ENCODE measurements around the gene RASGRF2.

The RASGRF2 gene

GRCh38 chr5:81145329-81145935 is 185.3 kb downstream of the RASGRF2 start:
- no peaks in the 10 kb centered on the region for H3K4me1 ChIP-seq (ENCODE audit: control insufficient read depth in 1 of 2, insufficient read depth in 1 of 2, low read depth in 1 of 2, low read length in 1 of 2)
- H3K27me3 ChIP-seq = peaks cover 7% of the 10 kb centered on the region
- no peaks in the 10 kb centered on the region for H3K9me3 ChIP-seq
- H3K27ac ChIP-seq = no peak overlapping the region
- TF ChIP-seq CTCF (IDR thresholded peaks at IDR 0.05) = no peak
- H3K4me3 ChIP-seq (ENCODE audit: low read depth in 1 of 2, low read length in 1 of 2) = no peak overlapping the region
- no peaks in the 10 kb centered on the region for H3K36me3 ChIP-seq

GRCh38 chr5:81146031-81146430 is 185.9 kb downstream of the RASGRF2 start:
- no peaks in the 10 kb centered on the region for H3K9me3 ChIP-seq
- no peaks in the 10 kb centered on the region for H3K4me1 ChIP-seq (ENCODE audit: control insufficient read depth in 1 of 2, insufficient read depth in 1 of 2, low read depth in 1 of 2, low read length in 1 of 2)
- H3K27me3 ChIP-seq = peaks cover 7% of the 10 kb centered on the region
- H3K4me3 ChIP-seq (ENCODE audit: low read depth in 1 of 2, low read length in 1 of 2) = no peak overlapping the region
- H3K27ac ChIP-seq = no peak overlapping the region
- TF ChIP-seq CTCF (IDR thresholded peaks at IDR 0.05) = no peak
- H3K36me3 ChIP-seq = no peaks in the 10 kb centered on the region

GRCh38 chr5:81147011-81147885 is 187.1 kb downstream of the RASGRF2 start:
- Histone ChIP-seq H3K9me3 (no peaks in the 10 kb centered on the region), H3K4me3 (ENCODE audit: low read depth in 1 of 2, low read length in 1 of 2) (no peak overlapping the region), H3K27me3 (peaks cover 7% of the 10 kb centered on the region), H3K4me1 (ENCODE audit: control insufficient read depth in 1 of 2, insufficient read depth in 1 of 2, low read depth in 1 of 2, low read length in 1 of 2) (no peaks in the 10 kb centered on the region), H3K27ac (no peak overlapping the region), H3K36me3 (no peaks in the 10 kb centered on the region)
- no peak for TF ChIP-seq CTCF (IDR thresholded peaks at IDR 0.05)

GRCh38 chr5:81147886-81148571 is 187.9 kb downstream of the RASGRF2 start:
- H3K36me3 ChIP-seq = no peaks in the 10 kb centered on the region
- no peak for TF ChIP-seq CTCF (IDR thresholded peaks at IDR 0.05)
- H3K4me1 ChIP-seq (ENCODE audit: control insufficient read depth in 1 of 2, insufficient read depth in 1 of 2, low read depth in 1 of 2, low read length in 1 of 2) = no peaks in the 10 kb centered on the region
- no peak overlapping the region for H3K27ac ChIP-seq
- H3K4me3 ChIP-seq (ENCODE audit: low read depth in 1 of 2, low read length in 1 of 2) = no peak overlapping the region
- H3K27me3 ChIP-seq = peaks cover 7% of the 10 kb centered on the region
- H3K9me3 ChIP-seq = no peaks in the 10 kb centered on the region

GRCh38 chr5:81151546-81151945 is 191.4 kb downstream of the RASGRF2 start:
- Histone ChIP-seq H3K27ac (no peak overlapping the region), H3K36me3 (no peaks in the 10 kb centered on the region), H3K9me3 (peaks cover 2% of the 10 kb centered on the region), H3K4me3 (ENCODE audit: low read depth in 1 of 2, low read length in 1 of 2) (no peak overlapping the region), H3K27me3 (peaks cover 4% of the 10 kb centered on the region), H3K4me1 (ENCODE audit: control insufficient read depth in 1 of 2, insufficient read depth in 1 of 2, low read depth in 1 of 2, low read length in 1 of 2) (no peaks in the 10 kb centered on the region)
- TF ChIP-seq CTCF (IDR thresholded peaks at IDR 0.05) = no peak
